WTC11 (cell line): ENCODE measurements around the gene JHY. TPM values are rescaled to one million over a fixed set of nuclear protein-coding genes. Genes with fewer than 3 reads are reported as not detected.
A peak's percentile ranks its signal among the peaks of the same experiment; 100 is the strongest.

ENCODE experiments used
- ATAC-seq: fragments of 200-7000 bp; cut with Tn5 transposase; 2 replicates; pipeline ENCODE4 v1.10.0; 2021; ENCODE audit warnings: mild to moderate bottlenecking, moderate library complexity
- CTCF ChIA-PET: fragments of 300-600 bp; sonication (Branson Sonifier 250); formaldehyde crosslinking; loops from one replicate; lab custom pipeline; 2021; ENCODE audit warnings: antibody characterized with exemption; lab: Charles Lee
- POLR2A ChIA-PET: fragments of 350-600 bp; sonication (Branson Sonifier 250); formaldehyde crosslinking; loops from one replicate; lab custom pipeline; 2021; ENCODE audit warnings: antibody characterized with exemption; lab: Charles Lee
- DNase-seq: peaks from one replicate; pipeline ENCODE4 v3.0.0; 2021; ENCODE audit warnings: low spot score
- H3K27ac Mint-ChIP-seq: 2 replicates; pipeline ENCODE4 v1.8.0; 2021; ENCODE audit warnings: mixed read lengths
- H3K27me3 Mint-ChIP-seq: 2 replicates; pipeline ENCODE4 v1.8.0; 2021; ENCODE audit warnings: low read depth, mild to moderate bottlenecking, moderate library complexity, mixed read lengths
- H3K36me3 Mint-ChIP-seq: 2 replicates; pipeline ENCODE4 v1.8.0; 2021; ENCODE audit warnings: mixed read lengths
- H3K4me1 Mint-ChIP-seq: 2 replicates; pipeline ENCODE4 v1.8.0; 2022; ENCODE audit warnings: mixed read lengths
- H3K4me3 Mint-ChIP-seq: 2 replicates; pipeline ENCODE4 v1.8.0; 2021; ENCODE audit warnings: mild to moderate bottlenecking, moderate library complexity, mixed read lengths
- H3K9me3 Mint-ChIP-seq: 2 replicates; pipeline ENCODE4 v1.8.0; 2021; ENCODE audit warnings: mixed read lengths
- CBFB ChIP-seq: sonication (generic); formaldehyde crosslinking; IDR thresholded peaks from 2 replicates; pipeline ENCODE4 v1.8.1; 2022; ENCODE audit warnings: mild to moderate bottlenecking, low read depth, missing genetic modification reagents
- CREB1 ChIP-seq: sonication (generic); formaldehyde crosslinking; IDR thresholded peaks from 2 replicates; pipeline ENCODE4 v1.8.0; 2023; ENCODE audit warnings: mild to moderate bottlenecking, missing genetic modification reagents
- CREM ChIP-seq: sonication (generic); formaldehyde crosslinking; IDR thresholded peaks from 2 replicates; pipeline ENCODE4 v1.8.1; 2022; ENCODE audit warnings: mild to moderate bottlenecking, missing genetic modification reagents, moderate library complexity
- ELF4 ChIP-seq: sonication (generic); formaldehyde crosslinking; IDR thresholded peaks from 2 replicates; pipeline ENCODE4 v1.8.1; 2022; ENCODE audit warnings: low read depth, mild to moderate bottlenecking, moderate library complexity, missing genetic modification reagents
- FOXJ3 ChIP-seq: sonication (generic); formaldehyde crosslinking; IDR thresholded peaks from 2 replicates; pipeline ENCODE4 v1.9.0; 2021; ENCODE audit warnings: missing genetic modification reagents, mild to moderate bottlenecking, borderline replicate concordance
- FOXK1 ChIP-seq: sonication (generic); formaldehyde crosslinking; IDR thresholded peaks from 2 replicates; pipeline ENCODE4 v1.8.0; 2022; ENCODE audit warnings: mild to moderate bottlenecking, moderate library complexity, missing genetic modification reagents
- GTF2I ChIP-seq: fragments of 250-450 bp; sonication (Bioruptor Pico); conservative IDR thresholded peaks from 2 replicates; pipeline ENCODE4 v1.4.0; 2021; ENCODE audit warnings: mild to moderate bottlenecking
- NFATC4 ChIP-seq: fragments of 250-450 bp; sonication (Bioruptor Pico); IDR thresholded peaks from 2 replicates; pipeline ENCODE4 v1.9.0; 2021; ENCODE audit warnings: mild to moderate bottlenecking
- OVOL2 ChIP-seq: fragments of 250-450 bp; sonication (Bioruptor Pico); IDR thresholded peaks from 2 replicates; pipeline ENCODE4 v1.9.0; 2021; ENCODE audit warnings: mild to moderate bottlenecking, borderline replicate concordance
- RORB ChIP-seq: fragments of 250-450 bp; sonication (Bioruptor Pico); IDR thresholded peaks from 2 replicates; pipeline ENCODE4 v1.9.0; 2021; ENCODE audit warnings: mild to moderate bottlenecking
- SMAD3 ChIP-seq: sonication (generic); formaldehyde crosslinking; IDR thresholded peaks from 2 replicates; pipeline ENCODE4 v1.8.0; 2022; ENCODE audit warnings: missing genetic modification reagents, mild to moderate bottlenecking, borderline replicate concordance
- SOX15 ChIP-seq: fragments of 250-450 bp; sonication (Bioruptor Pico); IDR thresholded peaks from 2 replicates; pipeline ENCODE4 v1.9.0; 2021; ENCODE audit warnings: mild to moderate bottlenecking
- USF2 ChIP-seq: sonication (generic); formaldehyde crosslinking; IDR thresholded peaks from 2 replicates; pipeline ENCODE4 v1.8.1; 2023; ENCODE audit warnings: mild to moderate bottlenecking, missing genetic modification reagents, moderate library complexity
- ZNF138 ChIP-seq: sonication (generic); formaldehyde crosslinking; conservative IDR thresholded peaks from 2 replicates; pipeline ENCODE4 v1.8.1; 2022; ENCODE audit warnings: mild to moderate bottlenecking, moderate library complexity, missing genetic modification reagents
- ZNF232 ChIP-seq: sonication (generic); formaldehyde crosslinking; IDR thresholded peaks from 2 replicates; pipeline ENCODE4 v1.8.0; 2022; ENCODE audit warnings: mild to moderate bottlenecking, missing genetic modification reagents
- ZNF317 ChIP-seq: sonication (generic); formaldehyde crosslinking; IDR thresholded peaks from 2 replicates; pipeline ENCODE4 v1.8.1; 2023; ENCODE audit warnings: low read depth, mild to moderate bottlenecking, moderate library complexity, missing genetic modification reagents, borderline replicate concordance
- total RNA-seq: library from RNA; stranded (reverse); gene quantifications from 3 replicates; pipeline ENCODE4 v1.2.3, GENCODE V29; 2021
- TF ChIP-seq, protein P1 (sequence below): sonication (generic); formaldehyde crosslinking; IDR thresholded peaks from 2 replicates; pipeline ENCODE4 v1.8.0; 2022; ENCODE audit warnings: missing genetic modification reagents
- TF ChIP-seq, protein P2 (sequence below): fragments of 250-450 bp; sonication (Bioruptor Pico); IDR thresholded peaks from 2 replicates; pipeline ENCODE4 v1.9.0; 2021; ENCODE audit warnings: mild to moderate bottlenecking, borderline replicate concordance
- TF ChIP-seq, protein P3 (sequence below): sonication (generic); formaldehyde crosslinking; IDR thresholded peaks from 2 replicates; pipeline ENCODE4 v1.8.0; 2022; ENCODE audit warnings: mild to moderate bottlenecking, missing genetic modification reagents

The JHY gene
- total RNA-seq, 1 experiment from 2014 or later = 1.6 TPM

- CTCF ChIA-PET = interaction anchor here (1.9 kb wide), 1 partner anchor 152 kb away, joined by 8 read pairs; no protein-coding TSS in a partner anchor
- no peak for DNase-seq
Observed at GRCh38 chr11:122871302-122871701, 11.3 kb upstream of the JHY start.

DNA sequence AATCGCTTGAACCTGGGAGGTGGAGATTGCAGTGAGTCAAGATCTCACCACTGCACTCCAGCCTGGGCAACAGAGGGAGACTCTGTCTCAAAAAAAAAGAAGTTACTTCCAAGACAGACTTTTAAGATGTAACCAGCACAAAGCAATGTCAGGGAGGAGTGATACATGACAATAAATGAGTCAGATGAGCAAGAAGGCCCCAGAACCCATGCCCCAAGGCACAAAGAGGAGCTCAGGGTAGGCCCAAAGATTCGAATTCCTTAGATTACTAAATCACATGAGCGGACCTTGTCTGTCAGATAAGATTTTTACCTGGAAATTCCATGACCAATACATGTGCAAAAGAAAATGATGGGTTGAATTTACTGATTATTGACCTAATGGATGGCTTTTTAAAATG lies 10.5 kb upstream of the JHY start:
- POLR2A ChIA-PET = no interaction called here
- no peak overlapping the region for H3K4me3 Mint-ChIP-seq

More at GRCh38 chr11:122871302-122871701, 11.3 kb upstream of the JHY start:
- Mint-ChIP-seq H3K36me3 (no peaks in the 10 kb centered on the region), H3K27me3 (no peaks in the 10 kb centered on the region), H3K27ac (no peak overlapping the region), H3K9me3 (no peaks in the 10 kb centered on the region), H3K4me3 (no peak overlapping the region), H3K4me1 (no peaks in the 10 kb centered on the region; the same call in 1 of the 2 replicates)
- POLR2A ChIA-PET = interaction anchor here (0.6 kb wide), 1 partner anchor 12 kb away, joined by 3 read pairs; no protein-coding TSS in a partner anchor
- ATAC-seq = no peak
- TF ChIP-seq, protein P1, sequence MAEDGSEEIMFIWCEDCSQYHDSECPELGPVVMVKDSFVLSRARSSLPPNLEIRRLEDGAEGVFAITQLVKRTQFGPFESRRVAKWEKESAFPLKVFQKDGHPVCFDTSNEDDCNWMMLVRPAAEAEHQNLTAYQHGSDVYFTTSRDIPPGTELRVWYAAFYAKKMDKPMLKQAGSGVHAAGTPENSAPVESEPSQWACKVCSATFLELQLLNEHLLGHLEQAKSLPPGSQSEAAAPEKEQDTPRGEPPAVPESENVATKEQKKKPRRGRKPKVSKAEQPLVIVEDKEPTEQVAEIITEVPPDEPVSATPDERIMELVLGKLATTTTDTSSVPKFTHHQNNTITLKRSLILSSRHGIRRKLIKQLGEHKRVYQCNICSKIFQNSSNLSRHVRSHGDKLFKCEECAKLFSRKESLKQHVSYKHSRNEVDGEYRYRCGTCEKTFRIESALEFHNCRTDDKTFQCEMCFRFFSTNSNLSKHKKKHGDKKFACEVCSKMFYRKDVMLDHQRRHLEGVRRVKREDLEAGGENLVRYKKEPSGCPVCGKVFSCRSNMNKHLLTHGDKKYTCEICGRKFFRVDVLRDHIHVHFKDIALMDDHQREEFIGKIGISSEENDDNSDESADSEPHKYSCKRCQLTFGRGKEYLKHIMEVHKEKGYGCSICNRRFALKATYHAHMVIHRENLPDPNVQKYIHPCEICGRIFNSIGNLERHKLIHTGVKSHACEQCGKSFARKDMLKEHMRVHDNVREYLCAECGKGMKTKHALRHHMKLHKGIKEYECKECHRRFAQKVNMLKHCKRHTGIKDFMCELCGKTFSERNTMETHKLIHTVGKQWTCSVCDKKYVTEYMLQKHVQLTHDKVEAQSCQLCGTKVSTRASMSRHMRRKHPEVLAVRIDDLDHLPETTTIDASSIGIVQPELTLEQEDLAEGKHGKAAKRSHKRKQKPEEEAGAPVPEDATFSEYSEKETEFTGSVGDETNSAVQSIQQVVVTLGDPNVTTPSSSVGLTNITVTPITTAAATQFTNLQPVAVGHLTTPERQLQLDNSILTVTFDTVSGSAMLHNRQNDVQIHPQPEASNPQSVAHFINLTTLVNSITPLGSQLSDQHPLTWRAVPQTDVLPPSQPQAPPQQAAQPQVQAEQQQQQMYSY (CRISPR knock-in tag) = no peak
- TF ChIP-seq GTF2I (no peak), SMAD3 (CRISPR knock-in tag) (no peak), FOXK1 (CRISPR knock-in tag) (no peak), ZNF232 (CRISPR knock-in tag) (no peak)
- TF ChIP-seq, protein P2, sequence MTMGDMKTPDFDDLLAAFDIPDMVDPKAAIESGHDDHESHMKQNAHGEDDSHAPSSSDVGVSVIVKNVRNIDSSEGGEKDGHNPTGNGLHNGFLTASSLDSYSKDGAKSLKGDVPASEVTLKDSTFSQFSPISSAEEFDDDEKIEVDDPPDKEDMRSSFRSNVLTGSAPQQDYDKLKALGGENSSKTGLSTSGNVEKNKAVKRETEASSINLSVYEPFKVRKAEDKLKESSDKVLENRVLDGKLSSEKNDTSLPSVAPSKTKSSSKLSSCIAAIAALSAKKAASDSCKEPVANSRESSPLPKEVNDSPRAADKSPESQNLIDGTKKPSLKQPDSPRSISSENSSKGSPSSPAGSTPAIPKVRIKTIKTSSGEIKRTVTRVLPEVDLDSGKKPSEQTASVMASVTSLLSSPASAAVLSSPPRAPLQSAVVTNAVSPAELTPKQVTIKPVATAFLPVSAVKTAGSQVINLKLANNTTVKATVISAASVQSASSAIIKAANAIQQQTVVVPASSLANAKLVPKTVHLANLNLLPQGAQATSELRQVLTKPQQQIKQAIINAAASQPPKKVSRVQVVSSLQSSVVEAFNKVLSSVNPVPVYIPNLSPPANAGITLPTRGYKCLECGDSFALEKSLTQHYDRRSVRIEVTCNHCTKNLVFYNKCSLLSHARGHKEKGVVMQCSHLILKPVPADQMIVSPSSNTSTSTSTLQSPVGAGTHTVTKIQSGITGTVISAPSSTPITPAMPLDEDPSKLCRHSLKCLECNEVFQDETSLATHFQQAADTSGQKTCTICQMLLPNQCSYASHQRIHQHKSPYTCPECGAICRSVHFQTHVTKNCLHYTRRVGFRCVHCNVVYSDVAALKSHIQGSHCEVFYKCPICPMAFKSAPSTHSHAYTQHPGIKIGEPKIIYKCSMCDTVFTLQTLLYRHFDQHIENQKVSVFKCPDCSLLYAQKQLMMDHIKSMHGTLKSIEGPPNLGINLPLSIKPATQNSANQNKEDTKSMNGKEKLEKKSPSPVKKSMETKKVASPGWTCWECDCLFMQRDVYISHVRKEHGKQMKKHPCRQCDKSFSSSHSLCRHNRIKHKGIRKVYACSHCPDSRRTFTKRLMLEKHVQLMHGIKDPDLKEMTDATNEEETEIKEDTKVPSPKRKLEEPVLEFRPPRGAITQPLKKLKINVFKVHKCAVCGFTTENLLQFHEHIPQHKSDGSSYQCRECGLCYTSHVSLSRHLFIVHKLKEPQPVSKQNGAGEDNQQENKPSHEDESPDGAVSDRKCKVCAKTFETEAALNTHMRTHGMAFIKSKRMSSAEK (CRISPR knock-in tag) = no peak
- TF ChIP-seq, all 79 proteins: peak for 0

More for the DNA sequence above, 10.5 kb upstream of the JHY start:
- H3K4me1 Mint-ChIP-seq = no peaks in the 10 kb centered on the region; the same call in 1 of the 2 replicates
- H3K9me3 Mint-ChIP-seq = no peaks in the 10 kb centered on the region
- CTCF ChIA-PET = interaction anchor here (0.6 to 1.9 kb wide), 4 partner anchors 9 to 151 kb away, joined by 3 to 8 read pairs (median 4); no protein-coding TSS in a partner anchor
- 0 out of 2 replicates have a peak, but pooled peaks have one; percentile 24 for ATAC-seq
- no peaks in the 10 kb centered on the region for H3K36me3 Mint-ChIP-seq
- no peak overlapping the region for H3K27ac Mint-ChIP-seq
- no peaks in the 10 kb centered on the region for H3K27me3 Mint-ChIP-seq
- no peak for DNase-seq
- TF ChIP-seq RORB (CRISPR knock-in tag) = no peak
- no peak for TF ChIP-seq CBFB (CRISPR knock-in tag)
- TF ChIP-seq, protein P3, sequence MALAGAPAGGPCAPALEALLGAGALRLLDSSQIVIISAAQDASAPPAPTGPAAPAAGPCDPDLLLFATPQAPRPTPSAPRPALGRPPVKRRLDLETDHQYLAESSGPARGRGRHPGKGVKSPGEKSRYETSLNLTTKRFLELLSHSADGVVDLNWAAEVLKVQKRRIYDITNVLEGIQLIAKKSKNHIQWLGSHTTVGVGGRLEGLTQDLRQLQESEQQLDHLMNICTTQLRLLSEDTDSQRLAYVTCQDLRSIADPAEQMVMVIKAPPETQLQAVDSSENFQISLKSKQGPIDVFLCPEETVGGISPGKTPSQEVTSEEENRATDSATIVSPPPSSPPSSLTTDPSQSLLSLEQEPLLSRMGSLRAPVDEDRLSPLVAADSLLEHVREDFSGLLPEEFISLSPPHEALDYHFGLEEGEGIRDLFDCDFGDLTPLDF (CRISPR knock-in tag) = no peak
- TF ChIP-seq USF2 (CRISPR knock-in tag) = no peak
- no peak for TF ChIP-seq CREM (CRISPR knock-in tag)
- TF ChIP-seq OVOL2 (CRISPR knock-in tag) = no peak
- no peak for TF ChIP-seq SOX15
- no peak for TF ChIP-seq CREB1 (CRISPR knock-in tag)
- no peak for TF ChIP-seq NFATC4
- TF ChIP-seq FOXJ3 (CRISPR knock-in tag) = no peak
- no peak for TF ChIP-seq ZNF232 (CRISPR knock-in tag)
- TF ChIP-seq ELF4 (CRISPR knock-in tag) = no peak
- no peak for TF ChIP-seq ZNF138 (CRISPR knock-in tag)
- TF ChIP-seq ZNF317 (CRISPR knock-in tag) = no peak
